Esophagus muscularis mucosa (tissue), 4 donors: ENCODE data around the gene GNPTAB. TPM values are rescaled to one million over a fixed set of nuclear protein-coding genes. Genes with fewer than 3 reads are reported as not detected.
A peak's percentile ranks its signal among the peaks of the same experiment; 100 is the strongest.

Source experiments
- DNase-seq: peaks from one replicate; pipeline ENCODE4 v3.0.0-alpha.2; 2017; ENCODE audit errors: extremely low spot score
- H3K27ac ChIP-seq, 4 donors: fragments of 200-600 bp; sonication (generic); replicated peaks in 1 of 4; 1 replicate in 3 of 4; 2 replicates in 1 of 4; pipeline ENCODE4 v1.5.1; 2016 to 2019; ENCODE audit warnings: mild to moderate bottlenecking in 1 of 4
- H3K27me3 ChIP-seq, 4 donors: fragments of 200-600 bp; sonication (generic); one replicate each; pipeline versions ENCODE4 v1.5.1 to v1.6.0; 2016 to 2019
- H3K36me3 ChIP-seq, 4 donors: fragments of 200-600 bp; sonication (generic); one replicate each; pipeline ENCODE4 v1.5.1; 2016 to 2019
- H3K4me1 ChIP-seq, 4 donors: fragments of 200-600 bp; sonication (generic); one replicate each; pipeline ENCODE4 v1.5.1; 2016 to 2019
- H3K4me3 ChIP-seq, 4 donors: fragments of 200-600 bp; sonication (generic); 1 replicate in 2 of 4; 2 replicates in 2 of 4; pipeline ENCODE4 v1.5.1; 2016 to 2019; ENCODE audit warnings: mild to moderate bottlenecking in 4 of 4, moderate library complexity in 1 of 4
- H3K9me3 ChIP-seq, 4 donors: fragments of 200-600 bp; sonication (generic); 1 replicate in 3 of 4; 2 replicates in 1 of 4; pipeline ENCODE4 v1.5.1; 2016 to 2019
- CTCF ChIP-seq, 3 experiments: fragments of 200-600 bp in 2 of 3; fragments of 450-650 bp in 1 of 3; sonication (generic) in 2 of 3; IDR thresholded peaks; one replicate each; pipeline ENCODE4 v1.5.1; 2017 to 2019; ENCODE audit warnings: antibody characterized with exemption in 3 of 3, mild to moderate bottlenecking in 2 of 3, moderate library complexity in 1 of 3
- EP300 ChIP-seq: sonication (generic); formaldehyde crosslinking; IDR thresholded peaks from one replicate; pipeline ENCODE4 v1.6.1; 2017; ENCODE audit warnings: antibody characterized with exemption
- POLR2A ChIP-seq: fragments of 450-650 bp; IDR thresholded peaks from one replicate; pipeline ENCODE4 v1.6.1; 2017; ENCODE audit warnings: antibody characterized with exemption, moderate library complexity, mild to moderate bottlenecking, low read depth
- POLR2AphosphoS5 ChIP-seq, 2 donors: sonication (generic); formaldehyde crosslinking; IDR thresholded peaks; one replicate each; pipeline ENCODE4 v1.6.1; 2017; ENCODE audit warnings: antibody characterized with exemption in 2 of 2
- WGBS: methylation state at CpG from one replicate; pipeline ENCODE4 v1.1.5; 2018; 5-methylcytosine and 5-hydroxymethylcytosine counted together
- intact Hi-C: fragments of 100-400 bp; cut with DNase I; formaldehyde crosslinking; loops from one replicate; pipeline ENCODE4 v1.15.1; 2023
- total RNA-seq, 4 donors: library from RNA; depleted of rRNA; stranded (reverse); fragments of >200 nt; gene quantifications; one replicate each; pipeline versions ENCODE4 v1.1.0 to v1.2.1, GENCODE V29; 2016

The GNPTAB gene
- total RNA-seq, 4 donors from 2014 or later = 30.5 to 37.0 (median 32.1) TPM

GRCh38 chr12:101841069-101841468 is 10.3 kb upstream of the GNPTAB start:
- peaks cover 0 to 6% (median 3%) of the 10 kb centered on the region in 4 donors for H3K4me1 ChIP-seq
- H3K4me3 ChIP-seq = no peak overlapping the region
- TF ChIP-seq POLR2AphosphoS5 (IDR thresholded peaks at IDR 0.05) = no peak
- TF ChIP-seq EP300 = no peak
- TF ChIP-seq POLR2A = no peak
- no peak for TF ChIP-seq CTCF (IDR thresholded peaks at IDR 0.05)
- H3K9me3 ChIP-seq = no peaks in the 10 kb centered on the region
- no peaks in the 10 kb centered on the region for H3K27me3 ChIP-seq
- no peak for DNase-seq
- no peaks in the 10 kb centered on the region for H3K36me3 ChIP-seq
- 89% methylated on average over 4 of the region's 4 CpGs for WGBS
- intact Hi-C loops = loop anchor here (10.0 kb wide), 1 partner anchor 426 kb away; no protein-coding TSS in a partner anchor
- no peak overlapping the region for H3K27ac ChIP-seq

- peaks cover 0 to 6% (median 3%) of the 10 kb centered on the region in 4 donors for H3K4me1 ChIP-seq
- WGBS = 35% methylated on average over 6 of the region's 6 CpGs
- TF ChIP-seq CTCF (IDR thresholded peaks at IDR 0.05) = peak; percentile 83 to 94 (median 85)
- TF ChIP-seq POLR2AphosphoS5 (IDR thresholded peaks at IDR 0.05) = no peak
- no peak for TF ChIP-seq POLR2A
- H3K9me3 ChIP-seq = no peaks in the 10 kb centered on the region
- intact Hi-C loops = loop anchor here (2.0 to 10.0 kb wide), 2 partner anchors 65 to 425 kb away; no protein-coding TSS in a partner anchor
- no peaks in the 10 kb centered on the region for H3K27me3 ChIP-seq
- no peak for DNase-seq
- no peaks in the 10 kb centered on the region for H3K36me3 ChIP-seq
- no peak overlapping the region for H3K4me3 ChIP-seq
- H3K27ac ChIP-seq = no peak overlapping the region
Measured at GRCh38 chr12:101839324-101840283, 8.8 kb upstream of the GNPTAB start.

- peaks cover 0 to 6% (median 3%) of the 10 kb centered on the region in 4 donors for H3K4me1 ChIP-seq
- WGBS = 70% methylated on average over 3 of the region's 3 CpGs
- no peaks in the 10 kb centered on the region for H3K36me3 ChIP-seq
- TF ChIP-seq CTCF (IDR thresholded peaks at IDR 0.05) (no peak), EP300 (no peak), POLR2A (no peak), POLR2AphosphoS5 (IDR thresholded peaks at IDR 0.05) (no peak)
- H3K27ac ChIP-seq = no peak overlapping the region
- H3K4me3 ChIP-seq = no peak overlapping the region
- no peaks in the 10 kb centered on the region for H3K9me3 ChIP-seq
- no peaks in the 10 kb centered on the region for H3K27me3 ChIP-seq
- intact Hi-C loops = loop anchor here (2.0 kb wide), 1 partner anchor 64 kb away; no protein-coding TSS in a partner anchor
- no peak for DNase-seq
Measured at GRCh38 chr12:101838628-101839323, 8.0 kb upstream of the GNPTAB start.

GRCh38 chr12:101832030-101832429 is 1.3 kb upstream of the GNPTAB start:
- intact Hi-C loops = loop anchor here (5.0 kb wide), 1 partner anchor 40 kb away; no protein-coding TSS in a partner anchor
- no peaks in the 10 kb centered on the region for H3K27me3 ChIP-seq
- no peak overlapping the region for H3K27ac ChIP-seq
- TF ChIP-seq EP300 (no peak), POLR2A (no peak), CTCF (IDR thresholded peaks at IDR 0.05) (no peak), POLR2AphosphoS5 (IDR thresholded peaks at IDR 0.05) (no peak)
- no peak for DNase-seq
- no peaks in the 10 kb centered on the region for H3K9me3 ChIP-seq
- H3K4me1 ChIP-seq = peaks cover 13 to 38% (median 28%) of the 10 kb centered on the region in 4 donors
- no peaks in the 10 kb centered on the region for H3K36me3 ChIP-seq
- H3K4me3 ChIP-seq = no peak overlapping the region
- 33% methylated on average over 1 of the region's 1 CpG for WGBS
